ENCODE results near the gene MYO7A.
A peak's percentile ranks its signal among the peaks of the same experiment; 100 is the strongest.

MYO7A gene

DNA sequence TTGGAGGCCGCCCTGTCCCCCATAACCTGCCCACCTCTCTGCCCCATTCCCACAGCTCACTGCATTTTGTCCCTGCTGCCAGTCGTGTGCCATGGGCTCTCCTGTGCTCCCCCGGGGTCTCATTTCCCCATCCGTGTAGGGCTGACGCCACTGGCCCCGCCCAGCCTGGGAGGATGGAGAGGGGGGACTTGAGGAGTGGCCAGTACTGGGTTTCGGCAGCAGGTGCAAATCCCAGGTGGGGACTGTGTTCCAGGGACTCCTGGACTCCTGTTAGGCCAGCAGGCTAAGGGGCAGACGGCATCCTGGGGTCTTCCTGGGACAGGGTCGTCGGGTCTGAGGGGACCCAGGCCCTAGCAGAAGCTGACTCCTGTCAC lies 1.2 kb upstream of the MYO7A start:
- peak overlapping the region; percentile 57 for H3K4me3 ChIP-seq (ENCODE audit: low read depth, low read length)
- no peak for DNase-seq (ENCODE audit: low read depth)
- TF ChIP-seq, protein P1, sequence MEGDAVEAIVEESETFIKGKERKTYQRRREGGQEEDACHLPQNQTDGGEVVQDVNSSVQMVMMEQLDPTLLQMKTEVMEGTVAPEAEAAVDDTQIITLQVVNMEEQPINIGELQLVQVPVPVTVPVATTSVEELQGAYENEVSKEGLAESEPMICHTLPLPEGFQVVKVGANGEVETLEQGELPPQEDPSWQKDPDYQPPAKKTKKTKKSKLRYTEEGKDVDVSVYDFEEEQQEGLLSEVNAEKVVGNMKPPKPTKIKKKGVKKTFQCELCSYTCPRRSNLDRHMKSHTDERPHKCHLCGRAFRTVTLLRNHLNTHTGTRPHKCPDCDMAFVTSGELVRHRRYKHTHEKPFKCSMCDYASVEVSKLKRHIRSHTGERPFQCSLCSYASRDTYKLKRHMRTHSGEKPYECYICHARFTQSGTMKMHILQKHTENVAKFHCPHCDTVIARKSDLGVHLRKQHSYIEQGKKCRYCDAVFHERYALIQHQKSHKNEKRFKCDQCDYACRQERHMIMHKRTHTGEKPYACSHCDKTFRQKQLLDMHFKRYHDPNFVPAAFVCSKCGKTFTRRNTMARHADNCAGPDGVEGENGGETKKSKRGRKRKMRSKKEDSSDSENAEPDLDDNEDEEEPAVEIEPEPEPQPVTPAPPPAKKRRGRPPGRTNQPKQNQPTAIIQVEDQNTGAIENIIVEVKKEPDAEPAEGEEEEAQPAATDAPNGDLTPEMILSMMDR (conservative IDR thresholded peaks at IDR 0.05; ENCODE audit: low read depth, low read length), result no peak

DNA sequence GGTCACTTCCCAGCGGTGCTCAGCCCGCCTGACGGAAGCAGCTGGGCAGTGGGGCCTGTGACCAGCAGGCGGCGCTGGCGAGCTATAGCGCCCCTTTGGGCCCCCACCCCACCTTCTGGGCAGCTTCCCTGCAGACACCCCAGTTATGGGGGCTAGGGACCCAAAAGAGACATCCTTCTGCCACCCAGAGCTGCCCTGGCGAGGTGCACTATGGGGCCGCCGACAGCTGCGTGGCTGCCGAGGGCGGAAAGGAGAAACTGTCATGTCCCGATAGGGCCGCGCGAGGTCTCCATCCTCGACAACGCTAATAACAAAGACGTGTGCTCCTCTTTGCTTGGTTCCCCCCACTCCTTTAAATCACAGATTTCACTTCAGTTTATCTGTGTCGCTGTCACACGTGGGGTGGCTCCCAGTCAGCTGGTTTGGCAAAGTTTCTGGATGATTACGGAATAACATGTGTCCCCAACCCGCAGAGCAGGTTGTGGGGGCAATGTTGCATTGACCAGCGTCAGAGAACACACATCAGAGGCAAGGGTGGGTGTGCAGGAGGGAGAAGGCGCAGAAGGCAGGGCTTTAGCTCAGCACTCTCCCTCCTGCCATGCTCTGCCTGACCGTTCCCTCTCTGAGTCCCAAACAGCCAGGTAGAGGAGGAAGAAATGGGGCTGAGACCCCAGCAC lies 673 bp upstream of the MYO7A start:
- TF ChIP-seq, protein P1 (conservative IDR thresholded peaks at IDR 0.05; ENCODE audit: low read depth, low read length), result peak; percentile 97
- DNase-seq (ENCODE audit: low read depth), result peak; percentile 59
- H3K4me3 ChIP-seq (ENCODE audit: low read depth, low read length), result peak overlapping the region; percentile 57

DNA sequence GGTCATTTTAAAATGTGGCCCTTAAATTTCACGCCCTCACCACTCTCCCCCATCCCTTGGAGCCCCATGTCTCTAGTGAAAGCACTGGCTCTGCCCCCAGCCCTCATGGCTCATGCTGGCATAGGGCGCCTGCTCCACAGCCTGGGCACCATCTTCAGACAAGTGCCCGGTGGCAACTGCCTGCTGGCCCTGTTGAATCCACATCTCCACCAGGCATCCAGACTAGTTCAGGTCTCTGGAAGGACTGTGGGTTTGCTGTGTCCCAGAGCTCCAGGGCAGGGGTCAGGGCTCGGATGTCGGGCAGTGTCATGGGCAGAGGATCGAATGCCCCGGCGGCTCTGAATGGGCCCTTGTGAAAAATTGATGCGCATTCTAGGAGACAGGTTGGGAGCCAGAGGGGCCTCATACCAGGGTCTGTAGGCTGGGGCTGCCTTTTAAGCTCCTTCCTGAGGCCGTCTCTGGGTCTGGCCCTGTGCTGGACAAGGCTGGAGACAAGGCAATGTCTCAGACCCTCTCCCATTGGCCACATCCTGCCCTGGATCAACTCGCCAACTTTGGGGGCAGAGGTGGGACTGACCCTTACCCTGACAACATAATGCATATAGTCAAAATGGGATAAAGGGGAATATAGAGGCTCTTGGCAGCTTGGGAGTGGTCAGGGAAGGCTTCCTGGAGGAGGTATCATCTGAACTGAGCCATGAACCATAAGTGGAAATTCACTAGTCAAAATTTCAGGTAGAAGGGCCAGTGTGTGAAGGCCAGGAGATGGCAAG lies 1.2 kb downstream of the MYO7A start:
- DNase-seq (ENCODE audit: low read depth), result no peak
- H3K4me3 ChIP-seq (ENCODE audit: low read depth, low read length), result no peak overlapping the region
- TF ChIP-seq, protein P1 (conservative IDR thresholded peaks at IDR 0.05; ENCODE audit: low read depth, low read length), result no peak

DNA sequence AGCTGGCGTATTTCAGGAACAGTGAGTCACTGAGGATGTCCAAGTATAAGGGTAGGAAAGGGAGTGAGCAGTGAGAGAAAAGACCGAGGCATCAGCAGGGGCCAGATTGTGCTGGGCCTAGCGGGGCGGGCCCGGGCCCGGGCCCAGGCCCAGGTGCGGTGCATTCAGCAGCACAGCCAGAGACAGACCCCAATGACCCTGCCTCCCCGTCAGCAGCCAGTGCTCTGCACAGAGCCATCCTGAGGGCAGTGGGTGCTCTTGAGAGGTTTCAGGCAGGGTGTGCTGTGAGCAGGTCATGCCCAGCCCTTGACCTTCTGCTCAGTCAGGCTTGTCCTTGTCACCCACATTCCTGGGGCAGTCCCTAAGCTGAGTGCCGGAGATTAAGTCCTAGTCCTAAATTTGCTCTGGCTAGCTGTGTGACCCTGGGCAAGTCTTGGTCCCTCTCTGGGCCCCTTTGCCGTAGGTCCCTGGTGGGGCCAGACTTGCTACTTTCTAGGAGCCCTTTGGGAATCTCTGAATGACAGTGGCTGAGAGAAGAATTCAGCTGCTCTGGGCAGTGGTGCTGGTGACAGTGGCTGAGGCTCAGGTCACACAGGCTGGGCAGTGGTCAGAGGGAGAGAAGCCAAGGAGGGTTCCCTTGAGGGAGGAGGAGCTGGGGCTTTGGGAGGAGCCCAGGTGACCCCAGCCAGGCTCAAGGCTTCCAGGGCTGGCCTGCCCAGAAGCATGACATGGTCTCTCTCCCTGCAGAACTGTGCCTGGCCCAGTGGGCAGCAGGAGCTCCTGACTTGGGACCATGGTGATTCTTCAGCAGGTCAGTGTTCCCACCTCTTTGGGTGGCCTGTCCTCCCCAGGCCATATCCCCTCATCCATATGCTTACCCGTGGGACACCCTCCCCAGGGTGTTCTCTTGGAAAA lies 2.1 kb downstream of the MYO7A start:
- TF ChIP-seq, protein P1 (conservative IDR thresholded peaks at IDR 0.05; ENCODE audit: low read depth, low read length), result no peak
- DNase-seq (ENCODE audit: low read depth), result no peak
- no peak overlapping the region for H3K4me3 ChIP-seq (ENCODE audit: low read depth, low read length)

DNA sequence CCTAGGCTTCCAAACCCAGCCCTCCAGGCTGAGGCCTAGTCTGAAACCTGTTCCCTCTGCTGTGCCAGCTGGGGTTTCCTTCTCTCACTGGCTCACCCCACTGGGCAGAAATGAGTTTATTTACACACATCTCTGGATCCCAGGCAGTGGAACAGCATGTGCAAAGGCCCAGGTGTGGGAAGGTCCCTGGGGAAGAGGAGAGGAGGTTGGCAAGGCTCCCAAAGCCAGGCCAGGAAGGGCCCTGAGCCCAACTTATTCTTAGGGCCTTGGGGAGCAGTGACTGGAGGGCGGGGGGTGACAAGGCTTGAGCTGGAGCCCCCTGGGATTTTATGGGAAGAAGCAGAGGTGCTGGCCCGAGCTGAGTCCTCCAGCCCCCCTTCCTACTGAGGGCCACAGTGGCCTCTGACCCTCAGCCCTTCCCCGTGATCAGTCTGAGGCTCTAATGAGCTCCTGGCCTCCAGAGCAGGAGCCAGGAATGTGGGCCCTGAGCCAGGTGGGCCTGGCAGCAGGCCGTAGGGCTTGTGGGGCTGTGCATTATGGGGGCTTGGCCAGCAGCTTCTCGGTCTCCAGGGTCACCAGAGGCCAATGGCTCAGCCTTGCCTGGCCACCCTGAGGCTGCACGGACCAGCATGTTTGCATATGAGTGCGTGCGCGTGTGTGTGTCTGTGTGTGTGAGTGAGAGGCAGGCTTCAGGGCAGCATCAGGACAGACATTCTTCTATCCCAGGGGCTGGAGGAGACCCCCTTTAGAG lies 2.9 kb downstream of the MYO7A start:
- H3K4me3 ChIP-seq (ENCODE audit: low read depth, low read length), result no peak overlapping the region
- TF ChIP-seq, protein P1 (conservative IDR thresholded peaks at IDR 0.05; ENCODE audit: low read depth, low read length), result no peak
- DNase-seq (ENCODE audit: low read depth), result peak; percentile 57

DNA sequence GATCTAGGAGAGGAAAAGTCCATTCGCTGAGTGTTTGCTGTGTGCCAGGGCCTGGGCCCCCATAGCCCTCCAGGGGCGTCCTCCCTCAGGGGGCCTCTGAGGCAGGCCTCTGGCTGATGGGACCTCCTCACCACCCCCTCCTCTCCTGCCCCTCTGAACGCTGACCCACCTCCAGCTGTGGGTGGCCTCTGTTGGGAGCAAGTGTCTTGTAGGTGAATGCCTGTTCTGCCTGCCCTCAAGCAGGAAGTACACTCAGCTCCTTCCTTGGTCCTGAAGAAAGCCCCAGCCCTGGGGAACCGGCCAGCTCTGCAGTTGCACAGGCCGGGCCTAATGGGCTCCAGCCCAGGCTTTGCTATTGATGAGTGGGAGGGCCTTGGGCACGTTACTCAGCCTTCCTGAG lies 3.5 kb downstream of the MYO7A start:
- DNase-seq (ENCODE audit: low read depth), result no peak
- TF ChIP-seq, protein P1 (conservative IDR thresholded peaks at IDR 0.05; ENCODE audit: low read depth, low read length), result no peak
- H3K4me3 ChIP-seq (ENCODE audit: low read depth, low read length), result no peak overlapping the region

Data from choroid plexus epithelial cell (primary cell).